Measurements from ENCODE around the gene LACTB. TPM values are rescaled to one million over a fixed set of nuclear protein-coding genes. Genes with fewer than 3 reads are reported as not detected.
A peak's percentile ranks its signal among the peaks of the same experiment; 100 is the strongest.

Gene LACTB
- total and polyA plus RNA-seq, 2 of the 13 experiments (the other 11 are each of a cell fraction or from before 2014, with no cell fraction given), result 14.8 to 23.0 TPM

GRCh38 chr15:63091679-63092446 is 29.8 kb upstream of the LACTB start:
- no peaks in the 10 kb centered on the region for H3K9me3 ChIP-seq (ENCODE audit: low read length)
- H3K27me3 ChIP-seq (ENCODE audit: control insufficient read depth in 1 of 2, insufficient read depth in 2 of 2, low read length in 2 of 2), result no peaks in the 10 kb centered on the region
- no peak overlapping the region for H3K4me3 ChIP-seq (replicated peaks in 1 of 3; ENCODE audit: insufficient read depth in 1 of 3, low read depth in 2 of 3, low read length in 3 of 3)
- no peak overlapping the region for H3K4me2 ChIP-seq (ENCODE audit: low read depth, low read length)
- intact Hi-C loops (cut with micrococcal nuclease; ENCODE audit: unreplicated experiment) (no loop called here), in situ Hi-C loops (cut with HindIII; ENCODE audit: extremely low pct_ligation_motif_present, low pct_unique_long_range_greater_than_20kb) (loop anchor here (5.0 to 10.0 kb wide), 2 partner anchors 45 to 307 kb away; no protein-coding TSS in a partner anchor)
- H3K9ac ChIP-seq (ENCODE audit: insufficient read depth, low read depth, low read length), result no peak overlapping the region
- 71% methylated on average over 4 of the region's 4 CpGs for WGBS (ENCODE audit: low lambda C conversion rate)
- H3K36me3 ChIP-seq (replicated peaks in 1 of 2; ENCODE audit: control insufficient read depth in 1 of 2, insufficient read depth in 2 of 2, low read length in 2 of 2), result no peaks in the 10 kb centered on the region
- H3K27ac ChIP-seq (ENCODE audit: extremely low read length, insufficient read depth, low read length), result no peak overlapping the region
- no peaks in the 10 kb centered on the region for H3K79me2 ChIP-seq (ENCODE audit: insufficient read depth, low read length)
- peak; percentile 67 to 71 for TF ChIP-seq MAFK (conservative IDR thresholded peaks at IDR 0.05 in 1 of 2, IDR thresholded peaks at IDR 0.05 in 1 of 2; ENCODE audit: low read length in 2 of 2)
- no peak for TF ChIP-seq DR1 (CRISPR knock-in tag; IDR thresholded peaks at IDR 0.05)
- peak; percentile 56; the same call in 1 of the 2 replicates for TF ChIP-seq MAFF (IDR thresholded peaks at IDR 0.05; ENCODE audit: low read depth, low read length)
- peaks cover 65% of the 10 kb centered on the region for H3K4me1 ChIP-seq (ENCODE audit: insufficient read depth, low read length)
- ATAC-seq (no peak), DNase-seq (ENCODE audit: low spot score) (no peak), FAIRE-seq (no peak)
- H4K20me1 ChIP-seq (ENCODE audit: insufficient read depth, low read length), result no peaks in the 10 kb centered on the region
- H2AFZ ChIP-seq (ENCODE audit: low read length), result no peak overlapping the region
- CTCF ChIA-PET (ENCODE audit: low intra/inter-chr PET ratio, low total read pairs), result interaction anchor here (3.8 kb wide), 1 partner anchor 44 kb away, joined by 57 read pairs; no protein-coding TSS in a partner anchor
- POLR2A ChIA-PET, result interaction anchor here (1.5 kb wide), 1 partner anchor 43 kb away, joined by 7 read pairs; no protein-coding TSS in a partner anchor
- BruUV-seq (replicated peaks), result no TSS peak

DNA sequence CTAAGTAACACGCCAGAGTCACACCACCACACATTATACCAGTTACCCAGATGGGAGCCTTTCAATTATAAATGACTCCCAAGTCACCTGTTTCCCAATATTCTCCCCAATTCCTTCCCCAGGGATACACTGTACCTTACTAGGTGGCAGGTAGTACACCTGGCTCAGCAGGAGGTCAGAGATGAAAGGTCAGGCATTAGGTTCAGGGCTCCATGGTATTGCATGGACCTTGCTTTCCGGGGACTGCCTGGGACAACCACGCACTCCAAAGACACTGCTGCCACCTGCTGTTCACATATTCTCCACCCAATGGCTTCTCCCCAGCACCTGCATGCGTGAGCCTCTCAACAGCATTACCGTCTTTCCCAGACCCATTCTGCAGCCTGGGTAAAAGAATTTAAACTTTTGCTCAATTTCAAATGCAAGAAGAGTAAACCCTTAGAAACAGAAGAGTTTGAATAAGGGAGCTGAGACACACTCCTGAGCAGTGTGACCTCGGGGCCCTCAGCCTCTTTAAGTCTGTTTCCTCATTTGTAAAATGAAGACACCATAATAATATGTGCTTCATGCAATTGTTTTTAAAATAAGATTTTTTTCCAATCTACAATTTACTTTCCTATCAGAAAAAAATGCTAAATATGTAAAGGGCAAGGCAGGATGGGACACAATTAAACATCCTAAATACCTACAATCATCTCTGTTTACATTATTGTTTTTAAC is 28.0 kb upstream of the LACTB start:
- intact Hi-C loops (cut with micrococcal nuclease; ENCODE audit: unreplicated experiment), result loop anchor here (1.0 kb wide), 2 partner anchors 45 to 311 kb away; no protein-coding TSS in a partner anchor
- no peaks in the 10 kb centered on the region for H3K36me3 ChIP-seq (replicated peaks in 1 of 2; ENCODE audit: control insufficient read depth in 1 of 2, insufficient read depth in 2 of 2, low read length in 2 of 2)
- H3K4me2 ChIP-seq (ENCODE audit: low read depth, low read length), result 0 out of 2 replicates have a peak overlapping the region, but pooled peaks have one; percentile 25
- H3K9ac ChIP-seq (ENCODE audit: insufficient read depth, low read depth, low read length), result no peak overlapping the region
- in situ Hi-C loops (cut with HindIII; ENCODE audit: extremely low pct_ligation_motif_present, low pct_unique_long_range_greater_than_20kb), result loop anchor here (5.0 to 10.0 kb wide), 2 partner anchors 46 to 309 kb away; no protein-coding TSS in a partner anchor
- ATAC-seq, result peak; percentile 94
- CTCF ChIA-PET (ENCODE audit: low intra/inter-chr PET ratio, low total read pairs), result interaction anchor here (0.5 to 3.8 kb wide), 5 partner anchors 45 to 312 kb away, joined by 3 to 57 read pairs (median 8); no protein-coding TSS in a partner anchor
- POLR2A ChIA-PET, result interaction anchor here (0.6 to 1.7 kb wide), 8 partner anchors 14 to 63 kb away, joined by 3 to 15 read pairs (median 4); partner anchors contain the start of genes LACTB and RPS27L
- DNase-seq (ENCODE audit: low spot score), result peak; percentile 77
- no peaks in the 10 kb centered on the region for H3K79me2 ChIP-seq (ENCODE audit: insufficient read depth, low read length)
- BruUV-seq (replicated peaks), result no TSS peak
- no peak overlapping the region for H2AFZ ChIP-seq (ENCODE audit: low read length)
- H3K4me1 ChIP-seq (ENCODE audit: insufficient read depth, low read length), result peaks cover 61% of the 10 kb centered on the region
- WGBS (ENCODE audit: low lambda C conversion rate), result 15% methylated on average over 6 of the region's 6 CpGs
- H3K9me3 ChIP-seq (ENCODE audit: low read length), result no peaks in the 10 kb centered on the region
- no peaks in the 10 kb centered on the region for H4K20me1 ChIP-seq (ENCODE audit: insufficient read depth, low read length)
- peak; percentile 90 for FAIRE-seq
- no peak overlapping the region for H3K27ac ChIP-seq (ENCODE audit: extremely low read length, insufficient read depth, low read length)
- no peak overlapping the region for H3K4me3 ChIP-seq (replicated peaks in 1 of 3; ENCODE audit: insufficient read depth in 1 of 3, low read depth in 2 of 3, low read length in 3 of 3)
- no peaks in the 10 kb centered on the region for H3K27me3 ChIP-seq (ENCODE audit: control insufficient read depth in 1 of 2, insufficient read depth in 2 of 2, low read length in 2 of 2)
- peak; percentile 63; the same call in 1 of the 2 replicates for TF ChIP-seq ZKSCAN8 (CRISPR knock-in tag; IDR thresholded peaks at IDR 0.05; ENCODE audit: borderline replicate concordance)
- TF ChIP-seq IRF2 (CRISPR knock-in tag; IDR thresholded peaks at IDR 0.05), result peak; percentile 80; the same call in 1 of the 2 replicates
- no peak for TF ChIP-seq ZNF878 (CRISPR knock-in tag; IDR thresholded peaks at IDR 0.05)
- TF ChIP-seq ZBTB33 (CRISPR knock-in tag; IDR thresholded peaks at IDR 0.05), result peak; percentile 54; the same call in 1 of the 2 replicates
- no peak for TF ChIP-seq STAT5B (CRISPR knock-in tag; IDR thresholded peaks at IDR 0.05)
- peak; percentile 41; the same call in 1 of the 2 replicates for TF ChIP-seq BORCS8-MEF2B (CRISPR knock-in tag; IDR thresholded peaks at IDR 0.05)
- TF ChIP-seq SALL1 (CRISPR knock-in tag; IDR thresholded peaks at IDR 0.05), result peak; percentile 87
- TF ChIP-seq, protein P1, sequence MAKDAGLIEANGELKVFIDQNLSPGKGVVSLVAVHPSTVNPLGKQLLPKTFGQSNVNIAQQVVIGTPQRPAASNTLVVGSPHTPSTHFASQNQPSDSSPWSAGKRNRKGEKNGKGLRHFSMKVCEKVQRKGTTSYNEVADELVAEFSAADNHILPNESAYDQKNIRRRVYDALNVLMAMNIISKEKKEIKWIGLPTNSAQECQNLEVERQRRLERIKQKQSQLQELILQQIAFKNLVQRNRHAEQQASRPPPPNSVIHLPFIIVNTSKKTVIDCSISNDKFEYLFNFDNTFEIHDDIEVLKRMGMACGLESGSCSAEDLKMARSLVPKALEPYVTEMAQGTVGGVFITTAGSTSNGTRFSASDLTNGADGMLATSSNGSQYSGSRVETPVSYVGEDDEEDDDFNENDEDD (CRISPR knock-in tag; IDR thresholded peaks at IDR 0.05; ENCODE audit: borderline replicate concordance), result no peak

Data from HepG2 (cell line).